H1 (cell line): ENCODE results near the gene ACSF3. TPM values are rescaled to one million over a fixed set of nuclear protein-coding genes. Genes with fewer than 3 reads are reported as not detected.

ENCODE experiments used
- CTCF ChIA-PET: fragments of 300-600 bp; sonication (Branson Sonifier 250); formaldehyde crosslinking; loops from one replicate; lab custom pipeline; 2021; ENCODE audit not compliant: partially characterized antibody; lab: Charles Lee
- POLR2A ChIA-PET: fragments of 300-600 bp; sonication (Branson Sonifier 250); formaldehyde crosslinking; loops from one replicate; lab custom pipeline; 2021; ENCODE audit warnings: inconsistent platforms; ENCODE audit not compliant: partially characterized antibody; lab: Charles Lee
- DNase-seq, 2 experiments: peaks; one replicate each; pipeline versions ENCODE4 v3.0.0 to v3.0.0-alpha.2; 2010 to 2022; ENCODE audit warnings: low spot score in 2 of 2, low read depth in 1 of 2, mixed read lengths in 1 of 2
- FAIRE-seq: peaks from 2 replicates; lab custom pipeline; 2011; peaks lifted over from hg19 to GRCh38; lab: Jason Lieb, UNC
- H2AFZ ChIP-seq: 2 replicates; pipeline ENCODE4 v1.8.1; 2012; ENCODE audit warnings: low read length, inconsistent platforms
- H2AK5ac ChIP-seq: 2 replicates; pipeline ENCODE4 v1.6.1; 2013; ENCODE audit warnings: low read depth, low read length
- H2BK120ac ChIP-seq: replicated peaks from 2 replicates; pipeline ENCODE3; 2013; ENCODE audit warnings: low read depth, low read length, inconsistent platforms
- H2BK12ac ChIP-seq: 2 replicates; pipeline ENCODE4 v1.6.1; 2013; ENCODE audit warnings: low read depth, low read length
- H2BK15ac ChIP-seq: 2 replicates; pipeline ENCODE4 v1.6.1; 2013; ENCODE audit warnings: low read length
- H2BK20ac ChIP-seq: 2 replicates; pipeline ENCODE4 v1.6.1; 2013; ENCODE audit warnings: low read length
- H2BK5ac ChIP-seq: 2 replicates; pipeline ENCODE4 v1.6.1; 2013; ENCODE audit warnings: low read depth, low read length
- H3K14ac ChIP-seq: 2 replicates; pipeline ENCODE4 v1.6.1; 2013; ENCODE audit warnings: inconsistent platforms; ENCODE audit not compliant: insufficient read length
- H3K18ac ChIP-seq: 2 replicates; pipeline ENCODE4 v1.6.1; 2013; ENCODE audit warnings: low read length; ENCODE audit errors: extremely low read depth
- H3K23ac ChIP-seq: 2 replicates; pipeline ENCODE4 v1.6.1; 2013; ENCODE audit warnings: inconsistent platforms; ENCODE audit not compliant: insufficient read length
- H3K23me2 ChIP-seq: 2 replicates; pipeline ENCODE4 v1.6.1; 2013; ENCODE audit warnings: low read depth, low read length
- H3K27ac ChIP-seq: 2 replicates; pipeline ENCODE4 v1.6.1; 2011; ENCODE audit warnings: low read depth, low read length, inconsistent platforms
- H3K27me3 ChIP-seq, 4 experiments: replicated peaks in 1 of 4; 1 replicate in 1 of 4; 2 replicates in 3 of 4; pipeline versions ENCODE4 v1.6.1 to v1.8.1; 2011 to 2013; ENCODE audit warnings: low read length in 3 of 4, mild to moderate bottlenecking in 3 of 4, inconsistent platforms in 2 of 4, mixed read lengths in 2 of 4, moderate library complexity in 1 of 4; ENCODE audit not compliant: control insufficient read depth in 3 of 4, insufficient read depth in 3 of 4; ENCODE audit errors: extremely low read depth in 1 of 4
- H3K36me3 ChIP-seq, 4 experiments: 2 replicates each; pipeline versions ENCODE4 v1.6.1 to v1.8.1; 2011 to 2013; ENCODE audit warnings: mild to moderate bottlenecking in 4 of 4, low read length in 3 of 4, moderate library complexity in 2 of 4, control low read depth in 1 of 4, inconsistent platforms in 1 of 4; ENCODE audit not compliant: insufficient read depth in 4 of 4, control insufficient read depth in 2 of 4
- H3K4ac ChIP-seq: replicated peaks from 2 replicates; pipeline ENCODE3; 2013; ENCODE audit warnings: low read length, low read depth, mixed read lengths, inconsistent platforms; ENCODE audit not compliant: insufficient read length
- H3K4me1 ChIP-seq, 4 experiments: replicated peaks in 1 of 4; 1 replicate in 1 of 4; 2 replicates in 3 of 4; pipeline versions ENCODE4 v1.6.1 to v1.8.1; 2011 to 2013; ENCODE audit warnings: low read length in 3 of 4, inconsistent platforms in 2 of 4, mixed read lengths in 1 of 4; ENCODE audit not compliant: insufficient read depth in 4 of 4, control insufficient read depth in 3 of 4
- H3K4me2 ChIP-seq, 2 experiments: 2 replicates each; pipeline versions ENCODE4 v1.6.1 to v1.8.1; 2011 to 2013; ENCODE audit warnings: low read depth in 2 of 2, low read length in 2 of 2, control low read depth in 1 of 2, inconsistent platforms in 1 of 2, mild to moderate bottlenecking in 1 of 2; ENCODE audit not compliant: insufficient read depth in 1 of 2
- H3K4me3 ChIP-seq, 4 experiments: fragments of 200-600, 300-600 bp in 1 of 4; sonication (generic), shearing (Covaris generic), sonication (Bioruptor Twin) in 1 of 4; 2 replicates each; pipeline versions ENCODE4 v1.5.1 to v1.8.1; 2011 to 2016; ENCODE audit warnings: low read length in 4 of 4, low read depth in 3 of 4, control low read depth in 2 of 4, inconsistent platforms in 2 of 4, mild to moderate bottlenecking in 2 of 4, mixed read lengths in 1 of 4, moderate library complexity in 1 of 4; ENCODE audit not compliant: insufficient read depth in 2 of 4; ENCODE audit errors: extremely low read depth in 1 of 4
- H3K56ac ChIP-seq: replicated peaks from 2 replicates; pipeline ENCODE3; 2013; ENCODE audit warnings: low read depth, mild to moderate bottlenecking, mixed read lengths, low read length, inconsistent platforms; ENCODE audit not compliant: insufficient read length
- H3K79me1 ChIP-seq: 2 replicates; pipeline ENCODE4 v1.6.1; 2013; ENCODE audit warnings: low read depth, low read length, control low read depth
- H3K79me2 ChIP-seq, 2 experiments: 2 replicates each; pipeline versions ENCODE4 v1.6.1 to v1.8.1; 2012 to 2013; ENCODE audit warnings: low read length in 2 of 2, mild to moderate bottlenecking in 2 of 2, inconsistent platforms in 1 of 2; ENCODE audit not compliant: insufficient read depth in 2 of 2, control insufficient read depth in 1 of 2
- H3K9ac ChIP-seq, 4 experiments: replicated peaks in 1 of 4; 1 replicate in 1 of 4; 2 replicates in 3 of 4; pipeline versions ENCODE4 v1.6.1 to v1.8.1; 2011 to 2013; ENCODE audit warnings: low read depth in 3 of 4, low read length in 3 of 4, control low read depth in 2 of 4, mild to moderate bottlenecking in 2 of 4, moderate library complexity in 2 of 4, inconsistent platforms in 1 of 4; ENCODE audit errors: extremely low read depth in 1 of 4
- H3K9me3 ChIP-seq, 2 experiments: 2 replicates each; pipeline versions ENCODE4 v1.6.1 to v1.8.1; 2012 to 2013; ENCODE audit warnings: mild to moderate bottlenecking in 2 of 2, moderate library complexity in 2 of 2, control low read depth in 1 of 2, inconsistent platforms in 1 of 2, low read depth in 1 of 2, low read length in 1 of 2, mixed read lengths in 1 of 2; ENCODE audit not compliant: insufficient read depth in 2 of 2
- H4K20me1 ChIP-seq, 2 experiments: replicated peaks in 1 of 2; 2 replicates each; pipeline versions ENCODE3 to v1.8.1; 2011 to 2013; ENCODE audit warnings: inconsistent platforms in 2 of 2, low read length in 2 of 2, mild to moderate bottlenecking in 1 of 2; ENCODE audit not compliant: insufficient read depth in 2 of 2, control insufficient read depth in 1 of 2
- H4K5ac ChIP-seq: 2 replicates; pipeline ENCODE4 v1.6.1; 2013; ENCODE audit warnings: low read length, low read depth, mixed read lengths, inconsistent platforms; ENCODE audit not compliant: insufficient read length
- H4K8ac ChIP-seq: 2 replicates; pipeline ENCODE4 v1.8.0; 2013; ENCODE audit warnings: mild to moderate bottlenecking, moderate library complexity, low read length, inconsistent platforms; ENCODE audit not compliant: insufficient read depth; ENCODE audit errors: extremely low read depth
- H4K91ac ChIP-seq: replicated peaks from 2 replicates; pipeline ENCODE3; 2013; ENCODE audit warnings: low read length, mixed read lengths, inconsistent platforms; ENCODE audit not compliant: insufficient read length
- CBX8 ChIP-seq: fragments of 300-800, 300-1000 bp; sonication (generic); IDR thresholded peaks from 2 replicates; pipeline ENCODE4 v1.7.1; 2016; ENCODE audit warnings: low read depth, low read length, borderline replicate concordance
- POLR2AphosphoS5 ChIP-seq: IDR thresholded peaks from 2 replicates; pipeline ENCODE4 v1.6.1; 2011; ENCODE audit warnings: low read depth, low read length
- RXRA ChIP-seq: IDR thresholded peaks from 2 replicates; pipeline ENCODE4 v1.6.1; 2011; ENCODE audit warnings: low read depth, mild to moderate bottlenecking, low read length, moderate library complexity; ENCODE audit not compliant: insufficient read depth
- SIRT6 ChIP-seq: IDR thresholded peaks from one replicate; pipeline ENCODE4 v1.7.1; 2012; ENCODE audit warnings: low read length, inconsistent platforms
- WGBS, 2 experiments: shearing (Covaris generic) in 1 of 2; methylation state at CpG; one replicate each; pipeline versions ENCODE4 v1.1.6 to v1.1.7; 2013 to 2015; ENCODE audit warnings: low lambda C conversion rate in 2 of 2, mixed read lengths in 2 of 2, inconsistent platforms in 1 of 2, low coverage in 1 of 2, missing lambda C conversion rate in 1 of 2; ENCODE audit not compliant: insufficient replicate concordance in 2 of 2, insufficient coverage in 1 of 2, insufficient read length in 1 of 2; ENCODE audit errors: extremely low coverage in 1 of 2, missing lambda C conversion rate in 1 of 2; 5-methylcytosine and 5-hydroxymethylcytosine counted together
- polyA plus RNA-seq, 7 experiments: library from polyadenylated mRNA; depleted of rRNA in 3 of 7; stranded (reverse) in 5 of 7; unstranded in 2 of 7; fragments of >200 nt in 5 of 7; fragments of 200-250 nt in 2 of 7; gene quantifications; 1 replicate in 5 of 7; 2 replicates in 1 of 7; 4 replicates in 1 of 7; pipeline versions ENCODE4 v1.2.1 to v1.2.3, GENCODE V29; 2011 to 2013; ENCODE audit warnings: missing spikeins in 2 of 7, mixed read lengths in 2 of 7
- total RNA-seq: library from RNA; stranded (reverse); fragmentation: NEBNext Ultra II Directional; extraction: Animal tissue kit (Norgen Biotek cat#: 25700); gene quantifications from 2 replicates; pipeline ENCODE4 v1.2.1, GENCODE V29; 2021
- TF ChIP-seq, protein P1 (sequence below): IDR thresholded peaks from 2 replicates; pipeline ENCODE4 v1.6.1; 2012; ENCODE audit warnings: low read length, inconsistent platforms

ACSF3 gene
- total and polyA plus RNA-seq, 2 of the 8 experiments (the other 6 are each of a cell fraction or from before 2014, with no cell fraction given) = 15.6 to 22.9 TPM

DNA sequence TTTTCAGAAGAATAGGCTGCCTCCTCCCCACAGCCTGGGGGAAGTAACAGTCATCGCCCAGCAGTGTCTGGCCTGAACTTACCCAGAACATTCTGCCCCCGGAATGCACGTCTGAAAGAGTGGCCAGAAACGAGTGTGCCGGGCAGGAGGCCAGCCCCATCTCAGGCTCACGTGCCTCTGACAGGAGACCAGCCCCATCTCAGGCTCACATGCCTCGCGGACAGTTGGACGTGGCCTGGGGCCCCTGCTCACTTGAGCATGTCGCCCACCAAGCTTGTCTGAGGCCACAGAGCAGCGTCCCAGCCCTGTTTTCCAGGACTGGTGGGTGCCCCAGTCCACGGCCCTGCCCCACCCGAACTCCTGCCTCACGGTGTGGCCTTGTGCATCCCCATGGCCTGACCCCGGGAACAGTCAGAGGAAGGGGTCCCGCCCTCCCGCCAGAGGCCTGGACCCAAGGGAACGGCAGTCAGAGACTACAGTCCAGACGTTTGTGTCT lies 61.6 kb downstream of the ACSF3 start:
- Histone ChIP-seq H3K9me3 (peaks cover 15 to 24% of the 10 kb centered on the region in 2 experiments), H3K9ac (no peak overlapping the region), H4K20me1 (peaks cover 0 to 4% of the 10 kb centered on the region in 2 experiments), H3K18ac (no peak overlapping the region), H3K4me2 (no peak overlapping the region), H2BK15ac (no peak overlapping the region), H3K23ac (no peak overlapping the region), H4K91ac (no peak overlapping the region), H3K56ac (no peak overlapping the region), H2AK5ac (no peak overlapping the region), H2BK12ac (no peak overlapping the region), H2BK20ac (no peak overlapping the region), H4K8ac (no peak overlapping the region), H2BK5ac (no peak overlapping the region), H3K79me2 (no peaks in the 10 kb centered on the region), H4K5ac (no peak overlapping the region), H2AFZ (no peak overlapping the region), H2BK120ac (no peak overlapping the region), H3K27me3 (peaks cover 0 to 6% (median 1%) of the 10 kb centered on the region in 4 experiments; a peak in 2 of 7 replicates), H3K27ac (no peak overlapping the region), H3K4me3 (no peak overlapping the region), H3K36me3 (peaks cover 0 to 3% (median 0%) of the 10 kb centered on the region in 4 experiments; a peak in 3 of 8 replicates), H3K4me1 (no peaks in the 10 kb centered on the region), H3K14ac (no peak overlapping the region), H3K4ac (no peak overlapping the region), H3K79me1 (no peaks in the 10 kb centered on the region), H3K23me2 (no peaks in the 10 kb centered on the region; the same call in 1 of the 2 replicates)
- ChIA-PET CTCF (interaction anchor here (0.6 to 2.4 kb wide), 5 partner anchors 10 to 212 kb away, joined by 3 to 8 read pairs (median 3); no protein-coding TSS in a partner anchor), POLR2A (interaction anchor here (0.9 to 2.4 kb wide), 9 partner anchors 9 to 62 kb away, joined by 3 to 7 read pairs (median 4); partner anchors contain the start of gene ACSF3)
- WGBS, 2 experiments = 90% methylated on average over 12 of the region's 19 CpGs; no CpG with 5 or more reads in 1 of the 2 experiments
- no peak for FAIRE-seq
- TF ChIP-seq SIRT6 = no peak
- no peak for TF ChIP-seq CBX8
- peak; percentile 32; the same call in 1 of the 2 replicates for TF ChIP-seq POLR2AphosphoS5
- TF ChIP-seq RXRA = no peak
- TF ChIP-seq, protein P1, sequence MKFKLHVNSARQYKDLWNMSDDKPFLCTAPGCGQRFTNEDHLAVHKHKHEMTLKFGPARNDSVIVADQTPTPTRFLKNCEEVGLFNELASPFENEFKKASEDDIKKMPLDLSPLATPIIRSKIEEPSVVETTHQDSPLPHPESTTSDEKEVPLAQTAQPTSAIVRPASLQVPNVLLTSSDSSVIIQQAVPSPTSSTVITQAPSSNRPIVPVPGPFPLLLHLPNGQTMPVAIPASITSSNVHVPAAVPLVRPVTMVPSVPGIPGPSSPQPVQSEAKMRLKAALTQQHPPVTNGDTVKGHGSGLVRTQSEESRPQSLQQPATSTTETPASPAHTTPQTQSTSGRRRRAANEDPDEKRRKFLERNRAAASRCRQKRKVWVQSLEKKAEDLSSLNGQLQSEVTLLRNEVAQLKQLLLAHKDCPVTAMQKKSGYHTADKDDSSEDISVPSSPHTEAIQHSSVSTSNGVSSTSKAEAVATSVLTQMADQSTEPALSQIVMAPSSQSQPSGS = no peak
- no peak for DNase-seq
